GM21717 (cell line): ENCODE results near the gene GPLD1.

ENCODE experiments used
- ATAC-seq: cut with Tn5 transposase; IDR thresholded peaks from one replicate; pipeline ENCODE4 v1.9.1; 2021; ENCODE audit warnings: mild to moderate bottlenecking, moderate library complexity; ENCODE audit not compliant: unreplicated experiment

Gene GPLD1

GRCh38 chr6:24500683-24501082, 11.3 kb upstream of the GPLD1 start:
- ATAC-seq = no peak

- no peak for ATAC-seq
Measured at GRCh38 chr6:24497254-24497970, 8.0 kb upstream of the GPLD1 start.

- ATAC-seq = peak; percentile 70
Measured at GRCh38 chr6:24494821-24495795, 5.7 kb upstream of the GPLD1 start, which contains the start of gene ALDH5A1. Gene ALDH5A1 (plus strand): TSS chr6:24494969. CDS start chr6:24494997, 28 bp downstream.

GRCh38 chr6:24493945-24494820, 4.8 kb upstream of the GPLD1 start:
- ATAC-seq = peak; percentile 6

GRCh38 chr6:24492475-24492874, 3.1 kb upstream of the GPLD1 start:
- ATAC-seq = no peak

GRCh38 chr6:24490948-24491347, 1.6 kb upstream of the GPLD1 start:
- ATAC-seq = no peak

GRCh38 chr6:24489881-24490280, 503 bp upstream of the GPLD1 start:
- no peak for ATAC-seq

- no peak for ATAC-seq
Measured at GRCh38 chr6:24486065-24486464, 3.3 kb downstream of the GPLD1 start.

- ATAC-seq = no peak
Measured at GRCh38 chr6:24484657-24485323, 4.6 kb downstream of the GPLD1 start.

- no peak for ATAC-seq
Measured at GRCh38 chr6:24481449-24481848, 7.9 kb downstream of the GPLD1 start.

- ATAC-seq = no peak
Measured at GRCh38 chr6:24480705-24481104, 8.7 kb downstream of the GPLD1 start.

- no peak for ATAC-seq
Measured at GRCh38 chr6:24478903-24479302, 10.5 kb downstream of the GPLD1 start.

- no peak for ATAC-seq
Measured at GRCh38 chr6:24477070-24477469, 12.3 kb downstream of the GPLD1 start.

- no peak for ATAC-seq
Measured at GRCh38 chr6:24476631-24477030, 12.7 kb downstream of the GPLD1 start.

- ATAC-seq = no peak
Measured at GRCh38 chr6:24472181-24472580, 17.2 kb downstream of the GPLD1 start.

- ATAC-seq = no peak
Measured at GRCh38 chr6:24469811-24470210, 19.6 kb downstream of the GPLD1 start.

GRCh38 chr6:24464253-24465038, 24.9 kb downstream of the GPLD1 start:
- no peak for ATAC-seq

- ATAC-seq = no peak
Measured at GRCh38 chr6:24460966-24461365, 28.4 kb downstream of the GPLD1 start.

GRCh38 chr6:24458941-24459340, 30.4 kb downstream of the GPLD1 start:
- no peak for ATAC-seq

GRCh38 chr6:24458134-24458533, 31.2 kb downstream of the GPLD1 start:
- ATAC-seq = no peak
